ENCODE measurements around the gene LHFPL3.

DNA sequence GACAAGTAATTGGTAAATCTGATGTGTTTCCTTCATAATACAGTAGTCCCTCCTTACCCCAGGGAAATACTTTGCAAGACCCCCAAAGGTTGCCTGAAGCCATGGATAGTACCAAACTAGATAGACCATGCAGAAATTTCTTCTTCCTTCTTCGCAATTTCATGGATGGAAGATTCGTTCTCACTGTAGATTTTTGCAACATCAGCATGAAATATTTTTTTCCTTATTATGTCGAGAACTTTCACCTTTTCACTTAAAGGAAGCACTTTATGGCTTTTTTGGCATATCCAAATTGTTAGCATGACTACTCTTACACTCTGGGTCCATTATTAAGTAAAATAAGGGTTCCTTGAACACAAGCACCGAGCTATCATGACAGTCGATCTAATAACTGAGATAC lies 333.2 kb downstream of the LHFPL3 start:
- TF ChIP-seq GABPA (IDR thresholded peaks at IDR 0.05; ENCODE audit: low read depth) (no peak), POLR2AphosphoS5 (IDR thresholded peaks at IDR 0.05; ENCODE audit: low read depth) (no peak), SPI1 (IDR thresholded peaks at IDR 0.05; ENCODE audit: borderline replicate concordance, low read depth) (no peak)
- TF ChIP-seq, protein P1, sequence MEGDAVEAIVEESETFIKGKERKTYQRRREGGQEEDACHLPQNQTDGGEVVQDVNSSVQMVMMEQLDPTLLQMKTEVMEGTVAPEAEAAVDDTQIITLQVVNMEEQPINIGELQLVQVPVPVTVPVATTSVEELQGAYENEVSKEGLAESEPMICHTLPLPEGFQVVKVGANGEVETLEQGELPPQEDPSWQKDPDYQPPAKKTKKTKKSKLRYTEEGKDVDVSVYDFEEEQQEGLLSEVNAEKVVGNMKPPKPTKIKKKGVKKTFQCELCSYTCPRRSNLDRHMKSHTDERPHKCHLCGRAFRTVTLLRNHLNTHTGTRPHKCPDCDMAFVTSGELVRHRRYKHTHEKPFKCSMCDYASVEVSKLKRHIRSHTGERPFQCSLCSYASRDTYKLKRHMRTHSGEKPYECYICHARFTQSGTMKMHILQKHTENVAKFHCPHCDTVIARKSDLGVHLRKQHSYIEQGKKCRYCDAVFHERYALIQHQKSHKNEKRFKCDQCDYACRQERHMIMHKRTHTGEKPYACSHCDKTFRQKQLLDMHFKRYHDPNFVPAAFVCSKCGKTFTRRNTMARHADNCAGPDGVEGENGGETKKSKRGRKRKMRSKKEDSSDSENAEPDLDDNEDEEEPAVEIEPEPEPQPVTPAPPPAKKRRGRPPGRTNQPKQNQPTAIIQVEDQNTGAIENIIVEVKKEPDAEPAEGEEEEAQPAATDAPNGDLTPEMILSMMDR (IDR thresholded peaks at IDR 0.05; ENCODE audit: insufficient read depth, low read length), result no peak
- TF ChIP-seq, protein P2, sequence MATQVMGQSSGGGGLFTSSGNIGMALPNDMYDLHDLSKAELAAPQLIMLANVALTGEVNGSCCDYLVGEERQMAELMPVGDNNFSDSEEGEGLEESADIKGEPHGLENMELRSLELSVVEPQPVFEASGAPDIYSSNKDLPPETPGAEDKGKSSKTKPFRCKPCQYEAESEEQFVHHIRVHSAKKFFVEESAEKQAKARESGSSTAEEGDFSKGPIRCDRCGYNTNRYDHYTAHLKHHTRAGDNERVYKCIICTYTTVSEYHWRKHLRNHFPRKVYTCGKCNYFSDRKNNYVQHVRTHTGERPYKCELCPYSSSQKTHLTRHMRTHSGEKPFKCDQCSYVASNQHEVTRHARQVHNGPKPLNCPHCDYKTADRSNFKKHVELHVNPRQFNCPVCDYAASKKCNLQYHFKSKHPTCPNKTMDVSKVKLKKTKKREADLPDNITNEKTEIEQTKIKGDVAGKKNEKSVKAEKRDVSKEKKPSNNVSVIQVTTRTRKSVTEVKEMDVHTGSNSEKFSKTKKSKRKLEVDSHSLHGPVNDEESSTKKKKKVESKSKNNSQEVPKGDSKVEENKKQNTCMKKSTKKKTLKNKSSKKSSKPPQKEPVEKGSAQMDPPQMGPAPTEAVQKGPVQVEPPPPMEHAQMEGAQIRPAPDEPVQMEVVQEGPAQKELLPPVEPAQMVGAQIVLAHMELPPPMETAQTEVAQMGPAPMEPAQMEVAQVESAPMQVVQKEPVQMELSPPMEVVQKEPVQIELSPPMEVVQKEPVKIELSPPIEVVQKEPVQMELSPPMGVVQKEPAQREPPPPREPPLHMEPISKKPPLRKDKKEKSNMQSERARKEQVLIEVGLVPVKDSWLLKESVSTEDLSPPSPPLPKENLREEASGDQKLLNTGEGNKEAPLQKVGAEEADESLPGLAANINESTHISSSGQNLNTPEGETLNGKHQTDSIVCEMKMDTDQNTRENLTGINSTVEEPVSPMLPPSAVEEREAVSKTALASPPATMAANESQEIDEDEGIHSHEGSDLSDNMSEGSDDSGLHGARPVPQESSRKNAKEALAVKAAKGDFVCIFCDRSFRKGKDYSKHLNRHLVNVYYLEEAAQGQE (IDR thresholded peaks at IDR 0.05; ENCODE audit: insufficient replicate concordance, low read depth), result no peak
